NCI-H2107 (cell line): ENCODE data around the gene AARS1.
"Not testable (repeated sequence)": the region's sequence is repeated elsewhere in the genome, so short reads cannot be mapped to it uniquely, and the experiment has no call there.

Experiments used
- DNase-seq: peaks from one replicate; lab custom pipeline; 2025; lab: John Stamatoyannopoulos, UW

The AARS1 gene

GRCh38 chr16:70271696-70272095, 17.6 kb downstream of the AARS1 start:
- no peak for DNase-seq

DNA sequence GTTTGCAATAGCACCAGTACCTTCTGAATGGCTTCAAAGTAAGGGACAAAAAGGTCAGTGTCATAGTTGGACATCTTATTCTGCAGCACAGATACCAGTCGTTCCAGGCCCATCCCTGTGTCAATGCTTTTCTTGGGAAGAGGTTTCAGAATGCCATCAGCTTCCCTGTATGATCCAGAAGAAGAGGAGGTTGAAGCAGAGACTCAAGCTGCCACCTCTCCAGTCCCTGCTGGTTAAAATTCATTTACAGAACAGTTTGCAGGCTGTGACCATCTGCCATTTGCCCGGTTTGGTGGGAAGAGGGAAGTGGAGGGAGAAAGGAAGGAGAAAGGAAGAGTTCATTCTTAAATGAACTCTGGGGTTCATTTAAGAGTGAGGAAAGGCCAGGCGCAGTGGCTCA, 19.1 kb downstream of the AARS1 start:
- DNase-seq, result no peak

DNA sequence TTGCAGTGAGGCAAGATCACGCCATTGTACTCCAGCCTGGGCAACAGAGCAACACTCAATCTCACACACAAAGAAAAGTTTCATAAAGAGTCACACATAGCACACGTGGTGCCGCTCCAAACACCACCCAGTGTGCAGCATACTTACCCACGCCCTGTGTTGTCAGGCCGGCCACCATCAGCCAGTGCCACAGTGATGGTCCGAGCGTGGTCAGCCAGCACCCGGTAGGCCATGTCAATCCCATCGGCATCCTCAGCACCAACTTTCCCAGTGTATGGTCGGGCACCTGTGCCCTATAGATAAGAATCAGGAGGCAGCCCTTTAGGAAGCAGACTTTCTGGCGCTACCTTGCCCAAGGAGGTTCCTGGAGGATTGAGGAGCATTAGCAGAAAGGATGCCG, 19.8 kb downstream of the AARS1 start:
- DNase-seq, result no peak

DNA sequence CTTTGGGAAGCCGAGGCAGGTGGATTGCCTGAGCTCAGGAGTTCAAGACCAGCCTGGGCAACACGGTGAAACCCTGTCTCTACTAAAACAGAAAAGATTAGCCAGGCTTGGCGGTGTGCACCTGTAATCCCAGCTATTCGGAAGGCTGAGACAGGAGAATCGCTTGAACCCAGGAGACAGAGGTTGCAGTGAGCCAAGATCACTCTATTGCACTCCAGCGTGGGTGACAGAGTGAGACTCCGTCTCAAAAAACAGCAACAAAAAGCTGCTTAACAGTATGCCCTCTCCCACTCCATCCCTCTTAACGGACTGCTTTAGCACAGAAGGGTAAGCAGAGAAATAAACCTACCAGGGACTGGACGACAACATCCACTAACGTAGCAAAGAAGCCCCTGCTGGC, 21.4 kb downstream of the AARS1 start:
- not testable (repeated sequence) for DNase-seq

DNA sequence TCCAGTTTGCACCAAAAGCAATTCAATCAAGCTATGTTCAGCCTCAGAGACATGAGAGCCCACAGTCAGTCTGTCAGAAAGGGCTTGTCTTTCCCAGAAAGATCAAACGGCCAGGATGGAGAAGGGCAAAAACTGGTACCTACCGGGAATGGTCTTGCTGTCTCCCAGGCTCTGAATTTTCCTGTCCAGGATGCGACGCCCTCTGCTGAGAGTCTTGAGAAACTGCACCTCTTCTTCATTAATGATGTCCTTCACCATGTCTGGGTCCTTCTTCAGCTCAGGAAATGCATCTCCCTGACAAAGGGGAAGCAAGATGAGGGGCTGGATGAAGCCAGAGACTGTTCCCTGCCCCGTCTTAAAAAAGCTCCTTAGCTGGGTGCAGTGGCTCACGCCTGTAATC, 21.8 kb downstream of the AARS1 start:
- DNase-seq, result no peak

DNA sequence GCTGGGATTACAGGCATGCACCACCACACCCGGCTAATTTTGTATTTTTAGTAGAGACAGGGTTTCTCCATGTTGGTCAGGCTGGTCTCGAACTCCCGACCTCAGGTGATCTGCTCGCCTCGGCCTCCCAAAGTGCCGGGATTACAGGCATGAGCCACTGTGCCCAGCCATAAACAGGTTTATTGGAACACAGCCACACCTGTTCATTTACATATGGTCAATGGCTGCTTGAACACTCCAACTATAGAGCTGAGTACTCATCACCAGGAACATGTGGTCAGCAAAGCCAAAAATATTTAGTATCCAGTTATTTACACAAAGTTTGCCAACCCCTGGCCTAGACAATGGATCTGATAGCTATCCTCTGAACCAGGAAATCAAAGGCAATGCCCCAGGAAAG, 29.4 kb downstream of the AARS1 start:
- DNase-seq, result not testable (repeated sequence)

DNA sequence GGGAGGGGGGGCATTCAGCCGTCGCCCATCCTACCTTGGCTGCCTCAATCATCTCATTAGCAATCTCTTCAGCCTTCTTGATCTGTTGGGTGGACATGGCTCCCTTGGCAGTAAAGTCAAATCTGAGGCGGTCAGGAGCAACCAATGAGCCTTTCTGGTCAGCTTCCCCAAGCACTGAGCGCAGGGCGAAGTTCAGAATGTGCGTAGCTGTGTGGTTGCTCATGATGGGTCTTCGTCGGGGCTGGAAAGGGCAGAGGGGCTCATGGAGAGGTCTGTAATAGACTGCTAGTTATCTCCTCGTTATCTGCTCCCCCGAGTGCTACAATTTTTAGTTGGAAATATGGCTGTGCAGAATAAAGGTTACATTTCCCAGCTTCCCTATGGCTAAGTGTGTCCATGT, 30.4 kb downstream of the AARS1 start:
- no peak for DNase-seq

DNA sequence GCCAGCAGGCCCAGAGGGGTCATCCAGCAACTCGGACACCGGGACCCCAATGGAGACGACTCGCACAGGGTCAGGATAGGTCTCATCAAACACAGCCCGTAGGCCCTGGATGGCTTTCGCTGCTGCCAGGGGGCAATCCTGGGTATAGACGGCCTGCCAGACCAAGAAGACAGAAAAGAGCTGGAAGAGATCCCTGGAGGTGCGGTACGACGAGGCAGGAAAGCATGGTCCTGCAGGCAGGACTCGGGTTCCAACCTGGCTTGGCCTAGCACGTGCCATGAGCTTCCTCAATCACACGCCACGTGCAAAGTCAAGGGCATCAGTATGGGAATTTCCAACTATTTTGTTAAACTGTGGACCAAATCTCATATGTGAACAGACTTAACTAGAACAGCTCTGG, 31.2 kb downstream of the AARS1 start:
- no peak for DNase-seq

DNA sequence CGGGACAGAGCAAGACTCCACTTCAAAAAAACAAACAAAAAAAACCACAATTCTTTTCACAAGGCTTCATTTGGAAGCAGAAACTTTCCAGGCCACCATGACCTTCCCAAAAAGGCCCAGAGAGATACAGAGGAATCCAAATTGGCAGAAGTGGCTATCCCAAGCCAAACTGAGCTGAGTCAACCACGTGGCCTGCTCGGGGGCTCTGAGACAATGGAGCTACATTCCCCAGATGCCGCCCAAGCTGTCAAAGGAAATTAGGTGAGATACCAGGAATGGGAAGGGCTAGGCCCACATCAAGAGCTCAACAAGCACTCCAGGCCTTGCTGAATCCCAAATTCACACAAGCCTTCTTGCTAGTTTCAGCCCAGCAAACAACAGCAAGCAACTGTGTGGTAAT, 31.9 kb downstream of the AARS1 start:
- no peak for DNase-seq

GRCh38 chr16:70255574-70255973, 33.7 kb downstream of the AARS1 start:
- DNase-seq, result no peak

- no peak for DNase-seq
These were observed 34.4 kb downstream of the AARS1 start for GRCh38 chr16:70254965-70255286.

DNA sequence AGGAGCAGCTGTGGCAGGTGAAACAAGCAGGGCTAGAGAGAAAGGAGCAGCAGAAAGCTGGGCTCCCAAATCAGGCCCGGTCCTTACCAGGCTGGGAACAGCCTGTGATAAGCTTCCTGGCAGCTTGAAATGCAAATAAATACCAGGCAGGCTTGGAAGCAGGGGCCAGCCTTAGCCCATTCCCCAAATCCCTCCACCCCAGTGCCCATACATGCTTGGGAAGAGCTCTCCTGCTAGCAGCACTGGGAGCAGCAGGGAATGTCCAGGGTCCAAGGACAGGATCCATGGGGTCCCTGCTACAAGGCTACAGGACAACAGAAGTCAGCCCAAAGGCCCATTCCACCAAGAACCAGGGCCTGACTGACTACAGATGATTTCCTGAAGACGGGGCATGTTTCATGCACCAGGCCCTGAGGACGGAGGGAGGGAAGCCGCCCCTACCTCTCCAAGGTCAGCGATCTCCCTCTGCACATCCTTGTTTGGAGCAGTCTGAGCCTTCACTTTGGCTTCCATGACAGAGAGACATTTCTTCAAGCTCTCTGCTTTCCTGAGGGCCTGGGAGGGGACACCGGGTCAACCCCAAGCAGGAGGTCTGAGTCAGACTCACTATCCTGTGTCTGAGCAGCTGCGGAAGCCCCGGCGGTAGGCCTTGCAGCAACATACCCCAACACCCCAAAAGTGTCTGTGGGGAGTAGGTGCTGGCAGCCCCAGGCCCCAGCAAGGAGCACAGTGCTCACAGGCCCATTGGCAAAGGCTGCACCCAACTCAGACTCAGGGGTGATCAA, 34.9 kb downstream of the AARS1 start:
- DNase-seq, result no peak

DNA sequence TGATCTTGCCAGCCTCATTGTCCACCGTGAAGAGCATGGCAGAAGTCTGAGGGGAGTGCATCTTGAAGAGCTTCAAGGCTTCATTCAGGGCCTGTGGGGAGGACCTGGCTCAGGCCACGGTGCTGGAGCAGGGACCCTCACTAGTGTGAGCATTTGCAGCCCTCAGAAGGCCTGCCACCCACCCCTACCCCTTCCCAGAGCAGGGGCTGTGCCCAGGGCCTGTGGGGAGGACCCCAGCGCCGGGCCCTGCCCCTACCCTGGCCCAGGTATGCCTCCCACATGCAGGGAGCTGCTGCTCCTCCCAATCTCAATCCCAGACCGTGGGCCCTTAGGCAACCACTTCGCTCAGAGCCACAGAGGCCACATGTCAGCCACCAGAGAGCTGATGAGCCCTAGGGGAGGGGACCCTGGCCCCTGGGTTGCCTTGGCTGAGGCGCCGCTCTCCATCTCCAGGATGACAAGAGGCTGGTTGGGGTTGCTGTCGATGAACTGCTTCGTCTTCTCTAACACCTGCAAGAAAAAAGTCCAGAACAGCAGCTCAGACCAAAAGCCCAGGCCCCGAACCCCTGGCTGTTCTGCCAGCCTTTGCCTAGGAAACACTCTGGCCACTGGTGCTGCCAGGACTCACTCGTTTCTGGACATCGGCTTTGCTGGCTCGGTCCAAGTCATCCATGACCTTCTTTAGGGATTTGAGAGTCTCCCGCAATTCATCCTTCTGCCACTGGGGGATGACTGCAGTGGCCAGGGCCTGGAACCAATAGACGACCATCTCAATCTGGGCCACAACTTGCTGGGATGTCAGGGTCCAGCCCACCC, 35.8 kb downstream of the AARS1 start:
- no peak for DNase-seq

GRCh38 chr16:70252355-70252988, 36.8 kb downstream of the AARS1 start:
- DNase-seq, result no peak

- peak; percentile 88 for DNase-seq
These were observed 37.5 kb downstream of the AARS1 start, which contains the start of gene EXOSC6 for GRCh38 chr16:70251629-70252354. TSS of gene EXOSC6 (minus strand) at chr16:70251940. CDS start at chr16:70251900, 40 bp downstream.

GRCh38 chr16:70250748-70251628, 38.3 kb downstream of the AARS1 start:
- no peak for DNase-seq

- not testable (repeated sequence) for DNase-seq
These were observed 39.6 kb downstream of the AARS1 start for GRCh38 chr16:70249697-70250096.

GRCh38 chr16:70238773-70239172, 50.5 kb downstream of the AARS1 start:
- not testable (repeated sequence) for DNase-seq

GRCh38 chr16:70231831-70232230, 57.5 kb downstream of the AARS1 start:
- not testable (repeated sequence) for DNase-seq

DNA sequence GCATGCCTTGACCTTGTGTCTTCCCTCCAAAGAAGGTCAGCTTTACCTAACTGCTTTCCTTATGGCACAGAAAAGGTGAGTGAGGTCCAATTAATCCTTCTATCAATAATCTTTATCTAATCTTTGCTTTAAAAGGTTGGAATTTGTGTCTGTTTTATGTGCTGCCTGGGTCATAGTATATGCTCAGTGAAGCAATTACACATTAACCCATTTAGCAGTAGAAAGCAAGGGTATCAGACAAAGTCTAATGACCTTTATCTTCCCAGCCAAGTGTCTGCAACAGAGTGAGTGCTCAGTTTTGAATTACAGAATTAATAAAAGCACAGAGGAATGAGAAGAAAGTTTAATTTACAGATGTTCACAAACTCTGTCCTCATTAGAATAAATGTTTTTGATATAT, 63.3 kb downstream of the AARS1 start:
- DNase-seq, result not testable (repeated sequence)

GRCh38 chr16:70225430-70225829, 63.9 kb downstream of the AARS1 start:
- DNase-seq, result not testable (repeated sequence)
